HG02759 (cell line): Measurements from ENCODE around the gene CCDC82.

Experiments used
- ATAC-seq: cut with Tn5 transposase; IDR thresholded peaks from one replicate; pipeline ENCODE4 v1.9.1; 2021; ENCODE audit warnings: mild to moderate bottlenecking, moderate library complexity; ENCODE audit not compliant: unreplicated experiment

Gene CCDC82

DNA sequence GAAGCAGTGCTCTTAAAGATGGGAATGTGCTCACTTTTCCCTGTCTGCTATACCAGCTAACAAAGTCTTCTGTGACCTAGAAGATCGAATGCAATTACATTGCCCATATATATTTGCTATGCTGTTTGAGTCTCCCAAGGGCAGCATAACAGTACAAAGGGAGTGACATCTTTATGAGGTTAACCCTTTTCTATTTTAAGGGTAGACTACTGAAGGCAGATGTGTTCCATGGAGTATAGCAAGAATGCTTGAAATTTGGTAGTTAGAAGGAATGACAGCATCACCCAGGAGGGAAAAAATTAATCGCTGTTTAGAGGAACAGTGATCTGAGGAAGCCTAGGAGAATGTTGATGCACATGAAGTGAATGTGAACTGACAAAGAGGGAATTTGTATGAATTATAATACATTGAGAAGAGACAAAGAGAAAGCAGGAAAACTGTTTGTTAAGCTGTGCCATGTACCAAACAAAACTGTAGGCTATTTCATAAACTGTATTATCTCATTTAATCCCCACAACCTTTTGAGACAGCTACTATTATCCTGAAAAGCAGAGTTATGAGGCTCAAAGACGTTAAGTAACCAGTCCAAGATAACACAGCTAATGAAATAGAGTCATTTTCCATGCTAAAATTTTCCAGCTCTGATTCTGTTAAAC is 59.7 kb downstream of the CCDC82 start:
- no peak for ATAC-seq

DNA sequence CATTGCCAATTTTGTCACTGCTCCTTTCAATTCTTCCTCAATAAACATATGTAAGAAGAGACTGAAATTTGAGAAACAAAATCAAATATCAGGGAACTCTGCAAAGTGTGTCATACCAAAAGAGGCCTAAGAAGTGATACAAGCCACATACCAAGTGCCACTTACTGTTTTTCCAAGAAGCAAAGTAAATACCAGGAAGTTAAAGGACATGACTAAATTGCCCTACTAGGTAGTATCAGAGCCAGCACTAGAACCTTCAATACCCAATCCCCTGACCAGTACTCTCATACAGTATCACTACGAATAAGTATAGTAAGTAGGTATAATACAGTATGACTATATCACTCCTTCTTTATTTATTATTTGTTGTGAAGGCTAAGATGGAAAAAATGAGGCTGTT is 60.3 kb downstream of the CCDC82 start:
- ATAC-seq: no peak

GRCh38 chr11:96328395-96329010 is 61.2 kb downstream of the CCDC82 start:
- ATAC-seq: no peak

GRCh38 chr11:96326959-96327358 is 62.8 kb downstream of the CCDC82 start:
- no peak for ATAC-seq

- no peak for ATAC-seq
Measured at GRCh38 chr11:96324912-96325311, 64.8 kb downstream of the CCDC82 start.

- no peak for ATAC-seq
Measured at GRCh38 chr11:96323642-96323985, 66.1 kb downstream of the CCDC82 start.

GRCh38 chr11:96322775-96323641 is 66.7 kb downstream of the CCDC82 start:
- ATAC-seq: no peak

DNA sequence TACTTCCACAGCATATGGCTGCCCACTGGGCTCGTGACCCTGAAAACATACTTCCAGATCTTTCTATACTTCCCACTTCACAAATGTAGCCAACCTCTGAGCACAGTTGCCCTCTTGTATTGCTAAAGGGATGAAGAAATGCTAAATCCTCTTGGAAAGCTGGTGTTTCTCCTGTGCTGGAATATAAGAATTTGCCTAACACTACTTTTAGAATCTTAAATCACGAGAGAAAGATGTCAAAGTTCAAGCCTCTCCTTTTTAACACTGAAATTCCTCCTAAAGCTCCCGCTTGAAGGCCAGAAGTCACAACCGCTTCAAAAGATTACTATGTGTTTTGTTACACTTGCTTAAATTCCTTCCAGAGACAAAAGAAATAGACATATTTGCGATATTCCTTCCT is 68.6 kb downstream of the CCDC82 start:
- no peak for ATAC-seq

- no peak for ATAC-seq
Measured at GRCh38 chr11:96319898-96320656, 69.6 kb downstream of the CCDC82 start.

DNA sequence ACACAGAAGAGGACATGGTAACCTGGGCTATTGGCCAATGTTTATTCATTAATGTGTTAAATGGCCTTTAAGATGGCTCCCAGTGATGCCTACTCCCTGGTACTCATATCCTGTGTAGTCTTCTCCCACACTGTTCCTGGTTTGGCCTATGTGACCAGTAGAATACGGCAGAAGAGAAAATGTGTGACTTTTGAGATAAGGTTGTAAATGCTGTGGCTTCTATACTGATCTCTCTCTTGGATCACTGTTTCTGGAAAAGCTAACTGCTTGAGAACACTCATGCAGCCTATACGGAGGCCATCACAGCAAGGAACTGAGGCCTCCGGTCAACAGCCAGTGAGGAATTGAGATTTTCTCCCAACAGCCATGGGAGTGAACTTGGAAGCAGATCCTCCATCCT is 70.9 kb downstream of the CCDC82 start:
- no peak for ATAC-seq

DNA sequence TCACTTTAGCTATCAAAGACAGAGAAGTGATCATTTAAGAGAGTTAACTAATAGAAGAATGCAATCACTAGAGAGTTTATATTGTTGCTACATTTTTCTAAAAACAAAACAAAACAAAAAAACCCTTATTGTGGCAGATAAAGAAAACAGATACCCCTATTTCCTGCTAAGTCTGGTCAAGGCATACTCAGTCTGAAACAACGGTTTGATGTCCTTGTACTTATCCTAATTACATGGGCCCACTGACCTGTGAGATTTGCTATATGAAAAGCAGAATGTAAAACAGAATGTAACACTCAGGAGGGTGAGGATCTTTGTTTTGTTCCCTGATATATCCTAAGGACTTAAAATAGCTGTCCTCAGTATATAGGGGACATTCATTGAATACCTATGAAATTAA is 71.3 kb downstream of the CCDC82 start:
- no peak for ATAC-seq

GRCh38 chr11:96317985-96318384 is 71.7 kb downstream of the CCDC82 start:
- ATAC-seq: no peak

- ATAC-seq: no peak
Measured at GRCh38 chr11:96317571-96317970, 72.1 kb downstream of the CCDC82 start.

- no peak for ATAC-seq
Measured at GRCh38 chr11:96316869-96317268, 72.8 kb downstream of the CCDC82 start.

DNA sequence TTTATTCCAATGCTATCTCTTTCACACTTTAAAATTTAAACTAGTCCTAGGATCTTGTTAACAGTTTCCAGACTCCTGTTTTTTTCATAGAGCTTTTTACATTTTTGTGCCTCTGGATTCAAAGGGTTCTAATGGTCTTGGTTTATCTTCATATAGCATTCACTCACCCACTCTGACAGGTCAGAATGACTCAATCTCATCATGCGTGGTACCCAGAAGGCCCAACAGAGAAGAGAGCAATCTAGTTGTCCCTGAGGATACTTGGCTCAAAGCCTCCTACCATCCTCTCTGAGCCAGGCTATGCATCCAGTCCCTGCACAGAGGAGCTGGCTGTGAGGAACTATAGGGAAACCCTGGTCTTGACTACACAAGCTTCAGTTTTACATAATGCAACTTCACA is 74.2 kb downstream of the CCDC82 start:
- no peak for ATAC-seq

DNA sequence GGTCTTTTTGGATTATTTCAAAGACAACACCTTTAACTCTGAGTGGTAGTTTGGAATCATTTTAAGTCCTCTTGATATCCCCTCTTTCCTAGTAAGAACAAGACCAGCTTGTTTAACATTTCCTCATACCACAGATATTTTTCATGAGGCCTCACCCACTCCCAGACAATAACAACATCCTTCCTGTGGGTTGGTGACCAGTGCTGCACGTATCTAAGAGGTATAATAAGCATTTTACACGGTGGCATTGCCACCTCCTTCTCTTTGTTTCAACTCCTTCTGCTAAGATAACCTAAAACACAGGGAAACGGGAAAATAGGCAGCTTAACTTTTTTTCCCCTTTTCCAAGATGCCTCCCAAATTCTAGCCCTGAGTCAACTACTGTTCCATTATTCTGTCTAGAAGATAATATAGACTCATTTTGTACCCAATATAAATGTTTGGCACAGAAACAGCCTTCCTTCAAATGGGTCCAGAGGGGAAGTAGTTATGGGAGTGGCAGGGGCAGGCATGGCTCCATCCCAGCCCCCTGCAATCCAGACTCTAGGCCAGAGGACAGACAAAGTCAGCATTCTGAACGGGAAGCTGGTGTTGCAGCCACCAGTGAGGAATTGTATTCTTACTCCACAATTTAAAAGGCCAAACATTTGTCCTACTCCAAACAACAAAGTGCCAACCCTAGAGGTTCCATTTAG is 75.2 kb downstream of the CCDC82 start:
- ATAC-seq: no peak

DNA sequence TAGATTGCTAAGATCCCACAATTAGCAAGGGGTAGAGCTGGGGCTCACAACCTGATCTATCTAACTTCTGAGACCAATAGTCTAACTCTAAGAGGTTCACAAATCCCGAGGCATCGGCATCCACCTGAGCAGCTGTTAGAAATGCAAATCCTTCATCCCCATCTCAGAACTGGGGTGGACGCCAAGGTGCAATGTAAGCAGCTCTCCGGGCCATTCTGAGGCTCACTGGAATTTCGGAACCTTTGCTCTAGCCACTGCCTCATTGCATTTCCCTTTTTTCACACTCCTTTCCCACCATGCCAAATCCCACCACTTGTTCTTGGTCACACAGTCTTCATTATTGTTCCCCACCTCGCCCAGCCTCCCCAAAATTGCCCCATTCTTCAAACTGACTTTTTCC is 76.5 kb downstream of the CCDC82 start:
- no peak for ATAC-seq

DNA sequence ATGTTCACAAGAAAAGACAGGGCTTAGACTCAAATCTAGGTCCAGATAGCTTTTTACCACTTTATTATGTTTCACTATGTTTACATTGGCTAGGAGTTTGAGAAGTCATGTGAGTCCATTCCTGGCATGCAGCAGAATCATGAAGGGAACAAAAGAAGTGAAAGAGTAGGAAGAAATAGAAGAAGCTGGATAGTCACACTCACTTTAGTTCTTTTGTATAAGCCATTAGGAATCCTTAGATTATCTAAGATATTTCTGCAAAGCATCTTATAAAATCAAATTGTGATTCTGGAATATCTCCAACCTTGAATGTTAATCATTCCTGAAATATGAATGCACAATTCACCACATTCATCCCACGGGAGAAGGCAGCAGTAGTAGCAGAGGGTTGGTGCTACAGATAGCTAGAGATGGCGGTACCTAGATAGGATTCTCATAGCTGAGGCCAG is 78.6 kb downstream of the CCDC82 start:
- no peak for ATAC-seq

DNA sequence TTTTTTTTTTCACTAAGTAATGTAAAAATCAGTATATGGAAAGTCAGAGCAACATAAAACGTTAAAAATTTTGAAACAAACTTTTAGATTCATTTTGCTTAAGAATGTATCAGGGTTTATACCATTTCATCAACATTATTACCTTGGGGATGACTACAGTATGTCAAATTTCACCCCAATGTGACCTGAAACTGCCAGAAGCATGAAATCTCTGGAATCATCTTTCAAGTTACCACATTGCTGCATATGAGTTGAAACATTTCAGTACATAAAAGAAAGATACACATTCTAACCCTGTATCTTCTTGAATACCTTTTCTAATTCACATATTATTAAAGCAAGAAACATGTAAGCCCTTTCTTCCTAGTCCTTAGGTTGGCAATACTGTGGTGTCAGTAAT is 79.5 kb downstream of the CCDC82 start:
- ATAC-seq: no peak

GRCh38 chr11:96309643-96310017 is 80.1 kb downstream of the CCDC82 start:
- no peak for ATAC-seq
